A172 (cell line): ENCODE data around the gene BEAN1. TPM values are rescaled to one million over a fixed set of nuclear protein-coding genes. Genes with fewer than 3 reads are reported as not detected.

Source experiments
- DNase-seq: peaks from one replicate; pipeline ENCODE4 v3.0.0-alpha.2; 2015; ENCODE audit warnings: low spot score
- total RNA-seq: library from RNA; depleted of rRNA; stranded (reverse); fragments of >200 nt; shearing (Covaris generic); gene quantifications from 2 replicates; pipeline ENCODE4 v1.2.3, GENCODE V29; 2014

BEAN1 gene
- total RNA-seq, 1 experiment from 2014 or later: 0.91 TPM

- no peak for DNase-seq
Observed at GRCh38 chr16:66395806-66396555, 31.1 kb upstream of the BEAN1 start.

GRCh38 chr16:66397736-66398433 is 29.2 kb upstream of the BEAN1 start:
- DNase-seq: no peak

- no peak for DNase-seq
Observed at GRCh38 chr16:66399031-66399430, 28.1 kb upstream of the BEAN1 start.

- no peak for DNase-seq
Observed at GRCh38 chr16:66399930-66400329, 27.2 kb upstream of the BEAN1 start.

GRCh38 chr16:66400503-66401380 is 26.4 kb upstream of the BEAN1 start:
- no peak for DNase-seq

GRCh38 chr16:66401610-66402009 is 25.5 kb upstream of the BEAN1 start:
- no peak for DNase-seq

- DNase-seq: no peak
Observed at GRCh38 chr16:66402166-66402565, 24.9 kb upstream of the BEAN1 start.

- no peak for DNase-seq
Observed at GRCh38 chr16:66402591-66403230, 24.4 kb upstream of the BEAN1 start.

- DNase-seq: no peak
Observed at GRCh38 chr16:66403531-66404145, 23.5 kb upstream of the BEAN1 start.

- DNase-seq: no peak
Observed at GRCh38 chr16:66405057-66405783, 21.9 kb upstream of the BEAN1 start.

GRCh38 chr16:66406534-66407221 is 20.4 kb upstream of the BEAN1 start:
- peak; percentile 74 for DNase-seq

- peak; percentile 91 for DNase-seq
Observed at GRCh38 chr16:66408163-66409048, 18.7 kb upstream of the BEAN1 start.

- peak; percentile 63 for DNase-seq
Observed at GRCh38 chr16:66409156-66409555, 17.9 kb upstream of the BEAN1 start.

GRCh38 chr16:66412182-66412581 is 14.9 kb upstream of the BEAN1 start:
- no peak for DNase-seq

GRCh38 chr16:66414891-66415290 is 12.2 kb upstream of the BEAN1 start:
- DNase-seq: no peak

GRCh38 chr16:66416136-66416535 is 11.0 kb upstream of the BEAN1 start:
- no peak for DNase-seq

GRCh38 chr16:66416939-66417700 is 10.0 kb upstream of the BEAN1 start:
- peak; percentile 38 for DNase-seq
